Endometrial microvascular endothelial cells (primary cell): ENCODE data around the gene CPNE8. TPM values are rescaled to one million over a fixed set of nuclear protein-coding genes. Genes with fewer than 3 reads are reported as not detected.

Experiments
- in situ Hi-C: cut with HindIII; loops from 2 replicates; pipeline ENCODE4 v1.10.0; 2017; ENCODE audit warnings: low sequenced_read_pairs, low pct_unique_long_range_greater_than_20kb; ENCODE audit errors: inconsistent ontology term
- total RNA-seq: library from RNA; depleted of rRNA; stranded (reverse); fragments of >200 nt; gene quantifications from one replicate; pipeline ENCODE4 v1.2.3, GENCODE V29; 2015; ENCODE audit errors: inconsistent ontology term

Gene CPNE8
- total RNA-seq, 1 donor from 2014 or later = 11.8 TPM

DNA sequence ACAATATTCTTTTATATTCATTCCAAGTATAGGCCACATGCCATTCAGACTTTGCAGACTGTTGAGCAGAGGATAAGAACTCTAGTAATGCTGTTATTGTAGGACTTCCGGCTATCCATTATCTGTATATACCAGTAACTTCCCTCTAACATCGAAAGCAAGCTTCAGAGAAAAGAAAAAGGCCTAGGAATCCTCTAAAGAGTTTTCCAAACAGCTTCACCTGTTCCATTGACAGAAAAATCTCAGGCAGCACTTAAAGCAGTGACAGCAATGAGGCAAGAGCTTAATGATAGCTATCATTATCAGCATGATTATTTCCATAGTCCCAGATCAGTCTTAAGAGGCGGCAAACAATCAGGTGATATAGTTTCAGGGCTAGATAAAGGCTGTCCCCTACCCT is 1.8 kb downstream of the CPNE8 start:
- in situ Hi-C loops = no loop called here

DNA sequence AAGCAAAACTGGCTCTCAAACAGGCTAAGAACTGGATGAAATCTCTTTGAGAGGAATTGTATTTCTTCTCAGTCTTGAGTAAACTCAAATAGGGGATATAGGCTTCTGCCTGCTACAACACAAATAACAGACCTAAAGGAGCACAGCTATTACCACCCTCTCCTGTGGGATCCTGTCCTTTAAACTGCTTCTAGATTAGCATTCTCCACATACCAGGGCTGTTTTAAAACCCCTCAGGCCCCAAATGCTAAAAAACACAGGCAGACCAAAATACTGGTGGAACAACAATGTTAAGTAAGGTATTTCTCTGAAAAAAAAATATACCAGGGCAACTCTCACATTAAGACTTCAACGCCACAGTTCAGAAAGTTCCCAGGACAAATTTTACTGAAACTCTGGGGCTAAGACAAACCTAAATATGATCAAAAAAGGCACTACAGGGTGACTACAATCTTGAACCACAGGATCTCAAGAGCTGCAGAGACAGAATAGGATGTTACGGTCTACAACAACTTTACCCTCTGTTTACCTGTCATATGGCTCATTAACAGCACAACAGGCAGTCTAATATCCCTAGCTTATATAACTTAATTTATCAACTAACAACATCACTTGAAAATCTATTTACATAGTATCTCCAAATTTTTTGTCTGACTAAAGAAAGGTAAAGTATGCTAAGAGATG is 7.2 kb downstream of the CPNE8 start:
- in situ Hi-C loops = no loop called here

DNA sequence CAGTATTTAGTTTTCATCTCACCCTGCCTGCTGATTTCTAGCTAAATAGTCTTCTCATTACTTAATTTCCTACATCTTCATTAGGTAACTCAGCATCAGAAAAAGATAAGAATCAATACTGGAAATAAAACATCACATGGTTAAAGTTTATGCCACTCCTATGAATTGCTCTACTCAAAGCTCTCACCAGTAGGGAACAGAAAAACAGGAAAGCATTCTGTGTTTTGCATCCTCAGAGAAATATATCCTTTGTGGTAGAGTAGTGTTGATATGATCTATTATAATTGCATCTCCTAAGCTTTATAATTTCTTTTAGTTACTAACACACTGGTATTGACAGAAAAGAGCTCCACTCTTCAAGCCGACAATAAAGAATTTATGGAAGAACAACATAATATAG is 9.9 kb downstream of the CPNE8 start:
- in situ Hi-C loops = no loop called here

DNA sequence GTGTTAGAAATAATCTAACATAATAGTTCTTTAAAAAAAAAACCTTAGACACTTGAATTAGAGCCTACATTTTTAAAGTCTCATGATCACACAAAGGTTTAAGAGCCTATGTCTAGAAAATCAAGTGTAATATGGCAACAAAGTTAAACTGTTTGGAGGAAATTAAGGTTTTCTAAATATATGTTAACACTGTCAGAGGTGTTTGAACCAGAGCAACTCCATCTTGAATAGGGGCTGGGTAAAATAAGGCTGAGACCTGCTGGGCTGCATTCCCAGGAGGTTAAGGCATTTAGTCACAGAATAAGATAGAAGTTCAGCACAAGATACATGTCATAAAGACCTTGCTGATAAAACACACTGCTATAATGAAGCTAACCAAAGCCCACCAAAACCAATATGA is 12.4 kb downstream of the CPNE8 start:
- in situ Hi-C loops = no loop called here

DNA sequence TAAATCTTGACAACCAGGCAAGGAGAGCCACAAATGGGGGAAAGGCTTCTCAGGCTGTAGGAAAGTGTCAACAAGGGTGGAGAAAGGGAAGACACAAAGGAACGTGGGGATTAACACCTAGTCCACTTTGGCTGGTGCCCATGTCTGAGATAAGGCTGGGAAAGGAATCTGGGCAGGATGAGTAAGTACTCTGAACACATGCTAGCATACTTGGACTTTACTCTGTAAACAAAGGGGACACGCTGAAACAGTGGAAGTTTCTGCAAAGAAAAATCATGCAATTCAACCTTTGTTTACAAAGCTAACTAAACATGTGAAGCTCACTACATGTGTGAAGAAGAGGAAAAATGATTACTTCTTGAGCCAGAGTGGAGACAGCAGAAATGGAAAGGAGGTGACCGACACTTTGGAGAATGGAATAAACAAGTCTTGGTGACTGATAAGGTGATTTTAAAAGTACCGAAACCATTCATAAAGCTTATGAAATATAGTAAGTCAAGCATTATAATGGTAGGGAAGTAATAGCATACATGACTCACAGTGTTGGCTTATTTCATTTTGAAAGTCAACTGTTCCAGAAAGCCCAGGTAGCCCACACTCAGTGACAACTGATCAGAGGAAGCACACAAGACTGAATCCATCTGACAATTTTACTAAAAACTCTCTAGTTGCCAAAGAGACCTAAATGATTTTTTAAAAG is 13.2 kb downstream of the CPNE8 start:
- in situ Hi-C loops = no loop called here

- in situ Hi-C loops = no loop called here
Measured at GRCh38 chr12:38890102-38890855, 15.1 kb downstream of the CPNE8 start.

DNA sequence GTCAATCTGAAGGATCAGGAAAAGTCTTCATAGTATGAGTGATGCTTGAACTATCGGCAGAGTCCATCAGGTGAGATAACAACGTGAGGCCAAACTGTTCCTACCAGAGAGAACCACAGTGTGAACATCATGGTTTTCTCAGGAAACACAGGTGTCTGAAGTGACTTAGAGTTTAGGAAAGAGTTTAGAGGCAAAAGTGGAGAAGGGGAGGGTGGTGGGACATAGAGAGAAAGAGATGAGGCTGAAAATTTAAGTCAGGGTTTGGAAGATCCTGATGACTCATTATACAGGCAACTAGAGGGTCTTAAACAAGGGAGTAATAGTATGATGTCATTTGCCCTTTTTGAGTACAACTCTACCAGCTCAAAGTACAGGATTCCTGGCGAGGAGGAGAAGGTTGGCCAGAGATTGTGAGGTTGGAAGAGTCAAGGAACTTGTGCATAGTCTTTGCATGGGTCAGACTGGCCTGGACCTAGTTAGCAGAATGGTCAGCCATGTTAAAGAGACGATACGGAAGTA is 16.0 kb downstream of the CPNE8 start:
- in situ Hi-C loops = no loop called here

DNA sequence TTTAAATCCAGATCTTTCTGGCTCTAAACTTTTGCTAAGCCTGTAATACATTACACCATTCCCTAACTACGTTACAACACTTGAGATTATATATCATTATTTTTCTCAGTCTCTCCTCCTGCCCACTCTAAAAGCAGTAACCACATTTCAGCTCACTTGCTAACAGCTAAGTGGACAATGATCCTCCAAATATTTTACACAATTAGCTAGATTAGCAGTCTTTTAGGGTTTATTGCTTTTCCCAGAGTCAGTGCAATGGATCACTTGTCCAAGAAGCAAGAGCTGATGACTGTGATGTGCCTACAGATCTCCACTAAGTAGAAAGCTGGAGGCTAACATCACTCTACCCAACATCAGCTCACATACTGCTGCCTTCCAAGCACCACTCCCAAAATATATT is 17.6 kb downstream of the CPNE8 start:
- in situ Hi-C loops = no loop called here

DNA sequence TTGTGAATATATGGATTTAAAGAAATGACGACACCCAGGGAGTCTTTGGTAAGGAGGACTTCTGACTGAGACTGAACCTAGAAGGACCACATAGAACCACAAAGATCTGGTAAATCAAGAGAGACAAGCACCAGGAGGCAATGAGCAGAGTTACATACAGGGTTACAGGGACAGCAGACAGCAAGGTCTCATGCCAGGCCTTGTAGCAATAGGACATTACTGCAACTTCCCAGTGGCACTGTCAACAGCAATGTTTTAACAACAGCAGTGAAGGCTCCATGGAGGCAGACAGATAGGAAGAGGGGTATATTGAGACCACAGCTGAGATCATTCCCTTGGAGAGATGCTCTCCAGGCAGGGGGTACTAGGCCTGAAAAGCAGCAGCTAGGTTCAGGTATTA is 18.5 kb downstream of the CPNE8 start:
- in situ Hi-C loops = no loop called here

DNA sequence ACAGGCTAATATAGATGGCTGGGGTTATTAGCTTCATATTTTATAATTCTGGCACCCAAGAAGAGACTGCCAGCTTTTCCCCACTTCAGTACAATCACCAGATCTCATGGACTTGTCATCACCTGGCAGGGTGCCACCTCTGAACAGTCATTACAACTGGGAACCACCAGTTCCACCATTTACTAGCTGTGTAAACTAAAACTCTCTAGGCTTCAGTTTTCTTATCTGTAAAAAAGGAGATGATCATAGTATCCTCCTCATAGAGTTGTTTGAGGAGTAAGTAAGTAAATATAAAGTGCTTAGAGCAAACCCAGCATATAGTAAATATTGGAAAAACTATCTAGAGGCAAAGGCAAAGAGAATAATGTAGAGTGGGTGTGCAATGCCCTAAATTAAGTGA is 19.3 kb downstream of the CPNE8 start:
- in situ Hi-C loops = no loop called here

DNA sequence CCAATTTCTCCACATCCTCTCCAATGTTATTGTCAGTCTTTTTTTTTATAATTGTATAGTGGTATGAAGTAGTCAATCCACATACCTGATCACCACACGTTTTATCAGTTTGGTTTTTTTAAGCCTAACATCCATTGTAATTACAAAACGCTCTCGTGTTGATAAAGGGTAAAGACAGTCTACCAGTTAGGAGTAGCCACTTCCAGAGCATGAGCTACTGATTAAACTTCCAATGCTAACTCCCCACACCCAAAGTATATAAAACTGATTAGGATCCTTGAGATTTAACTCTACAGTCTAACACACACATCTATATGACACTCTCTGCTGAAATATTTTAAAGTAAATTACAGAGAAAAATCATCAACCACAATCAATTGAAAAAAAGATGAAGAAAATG is 20.7 kb downstream of the CPNE8 start:
- in situ Hi-C loops = no loop called here

- in situ Hi-C loops = no loop called here
Measured at GRCh38 chr12:38883629-38884134, 21.7 kb downstream of the CPNE8 start.

- in situ Hi-C loops = no loop called here
Measured at GRCh38 chr12:38880288-38880687, 25.1 kb downstream of the CPNE8 start.

DNA sequence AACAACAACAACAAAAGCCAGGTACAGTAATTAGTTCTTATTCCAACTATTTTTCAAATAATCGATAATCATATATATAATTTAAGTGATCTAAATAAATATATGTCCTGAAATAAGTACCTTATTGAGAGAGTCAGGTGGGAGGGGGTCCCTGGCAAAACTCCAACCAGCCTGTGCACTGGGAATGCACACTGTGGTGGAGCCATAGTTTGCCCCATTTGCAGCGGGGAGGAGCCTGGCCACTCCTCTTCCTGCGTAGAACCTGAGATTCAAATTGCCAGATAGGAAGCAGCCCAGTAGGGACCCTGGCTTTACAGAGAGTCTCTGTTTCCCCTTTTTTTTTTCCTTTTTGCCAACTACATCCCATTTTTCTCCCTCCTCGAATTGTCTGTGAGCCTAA is 26.4 kb downstream of the CPNE8 start:
- in situ Hi-C loops = no loop called here

DNA sequence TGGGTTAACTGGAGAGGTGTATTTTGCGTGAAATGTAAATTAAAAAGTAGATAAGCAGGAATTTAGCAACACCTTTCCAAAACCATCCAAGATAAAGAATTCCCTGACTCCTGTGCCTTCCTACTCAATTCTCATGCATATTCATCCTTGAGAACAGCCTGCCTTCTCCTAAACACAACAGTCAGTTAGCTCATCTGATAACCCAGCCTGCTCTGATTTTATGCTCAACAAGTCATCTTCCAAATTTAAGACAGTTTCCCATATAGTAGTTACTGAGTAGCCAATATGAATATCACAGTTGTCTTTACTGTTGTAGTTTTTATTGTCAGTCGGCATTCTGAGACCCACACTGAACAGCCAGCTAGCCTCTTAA is 27.1 kb downstream of the CPNE8 start:
- in situ Hi-C loops = no loop called here

- in situ Hi-C loops = no loop called here
Measured at GRCh38 chr12:38875586-38876228, 29.7 kb downstream of the CPNE8 start.

DNA sequence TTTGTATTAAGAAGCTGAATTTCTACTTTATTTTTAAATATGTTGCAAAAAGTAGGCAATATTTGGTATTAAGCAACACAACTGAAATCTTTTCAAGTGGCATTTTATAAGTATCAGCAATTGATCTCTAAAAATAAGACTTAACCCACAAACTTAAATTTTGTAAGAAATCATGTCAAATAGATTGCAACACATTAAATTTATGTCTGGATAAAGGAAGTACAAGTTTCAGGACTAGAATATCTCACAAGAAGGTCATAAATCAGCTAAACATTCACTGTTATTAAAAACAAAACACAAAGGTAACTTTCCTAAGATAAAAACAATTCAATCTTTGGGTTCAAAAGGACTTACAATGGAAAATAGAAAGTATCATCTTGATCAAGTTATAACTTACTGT is 32.8 kb downstream of the CPNE8 start:
- in situ Hi-C loops = no loop called here

- in situ Hi-C loops = no loop called here
Measured at GRCh38 chr12:38872156-38872555, 33.2 kb downstream of the CPNE8 start.

- in situ Hi-C loops = no loop called here
Measured at GRCh38 chr12:38869036-38869435, 36.4 kb downstream of the CPNE8 start.
